HepG2 (cell line): ENCODE results near the gene CCDC116. TPM values are rescaled to one million over a fixed set of nuclear protein-coding genes. Genes with fewer than 3 reads are reported as not detected.

Source experiments
- ATAC-seq: fragments of 200-7000 bp; cut with Tn5 transposase; 3 replicates; pipeline ENCODE4 v1.9.1; 2020; ENCODE audit warnings: mild to moderate bottlenecking, moderate library complexity
- BruUV-seq: library from RNA; stranded (reverse); fragments of 400-500 nt; replicated peaks from 2 replicates; lab custom pipeline; 2021; lab: Mats Ljungman, UMichigan
- CTCF ChIA-PET: fragments of 300-600 bp; formaldehyde crosslinking; extraction: SDS; loops from one replicate; lab custom pipeline; 2021; ENCODE audit warnings: low total read pairs, inconsistent platforms, low intra/inter-chr PET ratio; lab: Yijun Ruan, JAX
- POLR2A ChIA-PET: fragments of 350-600 bp; sonication (Branson Sonifier 250); formaldehyde crosslinking; loops from one replicate; lab custom pipeline; 2020; ENCODE audit warnings: antibody characterized with exemption, inconsistent platforms; lab: Yijun Ruan, JAX
- DNase-seq: peaks from one replicate; pipeline ENCODE4 v3.0.0-alpha.2; 2015; ENCODE audit warnings: low spot score
- FAIRE-seq: peaks from 3 replicates; lab custom pipeline; 2011; peaks lifted over from hg19 to GRCh38; lab: Jason Lieb, UNC
- H2AFZ ChIP-seq: one replicate; pipeline ENCODE4 v1.6.1; 2011; ENCODE audit warnings: low read length, inconsistent platforms
- H3K27ac ChIP-seq: fragments of 300-600 bp; 3 replicates; pipeline ENCODE4 v1.8.0; 2011; ENCODE audit warnings: mixed run types, mild to moderate bottlenecking, mixed read lengths, low read length, inconsistent platforms; ENCODE audit not compliant: insufficient read depth; ENCODE audit errors: extremely low read length
- H3K27me3 ChIP-seq, 2 experiments: fragments of 200-600 bp in 1 of 2; 2 replicates in 1 of 2; 3 replicates in 1 of 2; pipeline versions ENCODE4 v1.6.0 to v1.8.0; 2011; ENCODE audit warnings: low read length in 2 of 2, mild to moderate bottlenecking in 2 of 2, moderate library complexity in 2 of 2, inconsistent platforms in 1 of 2; ENCODE audit not compliant: insufficient read depth in 2 of 2, control insufficient read depth in 1 of 2
- H3K36me3 ChIP-seq, 2 experiments: fragments of 200-600 bp in 1 of 2; replicated peaks in 1 of 2; 2 replicates in 1 of 2; 3 replicates in 1 of 2; pipeline versions ENCODE4 v1.5.1 to v1.8.0; 2011; ENCODE audit warnings: low read length in 2 of 2, inconsistent platforms in 1 of 2; ENCODE audit not compliant: insufficient read depth in 2 of 2, control insufficient read depth in 1 of 2
- H3K4me1 ChIP-seq: 2 replicates; pipeline ENCODE4 v1.5.1; 2012; ENCODE audit warnings: low read length, inconsistent platforms; ENCODE audit not compliant: insufficient read depth
- H3K4me2 ChIP-seq: 2 replicates; pipeline ENCODE4 v1.6.0; 2011; ENCODE audit warnings: low read depth, low read length, inconsistent platforms
- H3K4me3 ChIP-seq, 3 experiments: fragments of 200-600 bp in 1 of 3; sonication (generic), shearing (Covaris generic) in 1 of 3; replicated peaks in 1 of 3; 2 replicates each; pipeline ENCODE4 v1.5.1; 2011 to 2016; ENCODE audit warnings: low read length in 3 of 3, inconsistent platforms in 2 of 3, low read depth in 2 of 3, mild to moderate bottlenecking in 2 of 3, control low read depth in 1 of 3, mixed read lengths in 1 of 3; ENCODE audit not compliant: insufficient read depth in 1 of 3
- H3K79me2 ChIP-seq: one replicate; pipeline ENCODE4 v1.6.1; 2011; ENCODE audit warnings: low read length, inconsistent platforms; ENCODE audit not compliant: insufficient read depth
- H3K9ac ChIP-seq: 2 replicates; pipeline ENCODE4 v1.6.0; 2011; ENCODE audit warnings: mild to moderate bottlenecking, low read depth, low read length, inconsistent platforms; ENCODE audit not compliant: insufficient read depth
- H3K9me3 ChIP-seq: 2 replicates; pipeline ENCODE4 v1.5.1; 2012; ENCODE audit warnings: mild to moderate bottlenecking, low read length
- H4K20me1 ChIP-seq: 2 replicates; pipeline ENCODE4 v1.6.0; 2011; ENCODE audit warnings: inconsistent platforms, mild to moderate bottlenecking, low read length, moderate library complexity; ENCODE audit not compliant: insufficient read depth
- DR1 ChIP-seq: sonication (generic); formaldehyde crosslinking; IDR thresholded peaks from 2 replicates; pipeline ENCODE4 v1.8.0; 2021; ENCODE audit warnings: mild to moderate bottlenecking, missing genetic modification reagents, inconsistent platforms
- HOXA9 ChIP-seq: sonication (generic); formaldehyde crosslinking; IDR thresholded peaks from 2 replicates; pipeline ENCODE4 v1.8.1; 2022; ENCODE audit warnings: missing genetic modification reagents, mild to moderate bottlenecking, moderate library complexity, borderline replicate concordance
- MEIS1 ChIP-seq: sonication (generic); formaldehyde crosslinking; IDR thresholded peaks from 2 replicates; pipeline ENCODE4 v1.9.0; 2021; ENCODE audit warnings: mild to moderate bottlenecking, missing genetic modification reagents, moderate library complexity, borderline replicate concordance
- RBM22 ChIP-seq: fragments of 200-400 bp; formaldehyde crosslinking; optimal IDR thresholded peaks from 2 replicates; pipeline ENCODE3; 2017; ENCODE audit warnings: mild to moderate bottlenecking, low read length, moderate library complexity
- ZNF263 ChIP-seq: sonication (generic); formaldehyde crosslinking; IDR thresholded peaks from 2 replicates; pipeline ENCODE4 v1.4.0; 2020; ENCODE audit warnings: missing genetic modification reagents
- ZNF264 ChIP-seq: sonication (generic); formaldehyde crosslinking; IDR thresholded peaks from 2 replicates; pipeline ENCODE4 v1.4.0; 2020; ENCODE audit warnings: missing genetic modification reagents
- ZNF354B ChIP-seq: sonication (generic); formaldehyde crosslinking; IDR thresholded peaks from 2 replicates; pipeline ENCODE4 v1.8.0; 2022; ENCODE audit warnings: mild to moderate bottlenecking, missing genetic modification reagents
- ZNF430 ChIP-seq: sonication (generic); formaldehyde crosslinking; IDR thresholded peaks from 2 replicates; pipeline ENCODE4 v1.9.0; 2021; ENCODE audit warnings: mild to moderate bottlenecking, missing genetic modification reagents
- WGBS: methylation state at CpG from one replicate; pipeline ENCODE4 v1.1.6; 2017; ENCODE audit warnings: low lambda C conversion rate; 5-methylcytosine and 5-hydroxymethylcytosine counted together
- in situ Hi-C: cut with HindIII; loops from 2 replicates; pipeline ENCODE4 v1.10.0; 2017; ENCODE audit warnings: low pct_unique_long_range_greater_than_20kb; ENCODE audit not compliant: extremely low pct_ligation_motif_present
- intact Hi-C: fragments of 100-400 bp; cut with micrococcal nuclease; formaldehyde crosslinking; loops from one replicate; pipeline ENCODE4 v1.10.0; 2022; ENCODE audit not compliant: unreplicated experiment
- polyA plus RNA-seq, 8 experiments: library from polyadenylated mRNA; depleted of rRNA in 3 of 8; stranded (reverse) in 7 of 8; unstranded in 1 of 8; fragments of >200 nt; fragmentation: Illumina TruSeq in 4 of 8; extraction: Trizol in 4 of 8; gene quantifications; 2 replicates each; pipeline versions ENCODE4 v1.2.1 to v1.2.3, GENCODE V29; 2011 to 2016; ENCODE audit warnings: low read depth in 4 of 8, missing spikeins in 1 of 8, mixed read lengths in 1 of 8; ENCODE audit not compliant: insufficient read depth in 1 of 8
- total RNA-seq, 5 experiments: library from RNA; depleted of rRNA; stranded (reverse); fragments of >200 nt; fragmentation: Illumina TruSeq; extraction: Trizol; gene quantifications; 2 replicates each; pipeline ENCODE4 v1.2.3, GENCODE V29; 2016; ENCODE audit warnings: low read depth in 1 of 5
- TF ChIP-seq, protein P1 (sequence below): sonication (generic); formaldehyde crosslinking; IDR thresholded peaks from 2 replicates; pipeline ENCODE4 v1.4.0; 2020; ENCODE audit warnings: mild to moderate bottlenecking, missing genetic modification reagents
- TF ChIP-seq, protein P2 (sequence below): sonication (generic); formaldehyde crosslinking; IDR thresholded peaks from 2 replicates; pipeline ENCODE4; 2020; ENCODE audit warnings: missing genetic modification reagents, mild to moderate bottlenecking, borderline replicate concordance
- TF ChIP-seq, protein P3 (sequence below): sonication (generic); formaldehyde crosslinking; IDR thresholded peaks from 2 replicates; pipeline ENCODE4 v1.4.0; 2020; ENCODE audit warnings: mild to moderate bottlenecking, missing genetic modification reagents

Gene CCDC116
- total and polyA plus RNA-seq, 2 of the 13 experiments (the other 11 are each of a cell fraction or from before 2014, with no cell fraction given): 0.15 to 0.33 TPM

DNA sequence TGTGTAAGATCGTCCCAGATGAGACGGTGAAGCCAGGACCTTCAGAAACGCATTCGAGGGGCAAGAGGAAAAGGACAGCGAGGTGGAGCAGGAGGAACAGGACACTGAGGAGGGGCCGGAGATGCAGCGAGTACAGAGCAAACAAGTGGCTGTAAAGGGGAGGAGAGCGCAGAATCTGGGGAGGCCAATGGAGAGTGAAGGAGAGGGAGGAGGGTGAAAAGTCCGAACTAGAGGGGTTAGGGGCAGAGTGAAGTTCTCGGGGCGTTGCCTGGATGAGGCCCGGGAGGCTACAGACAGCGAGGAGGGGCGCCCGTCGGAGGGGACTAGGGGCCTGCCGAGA, 24.4 kb downstream of the CCDC116 start:
- H2AFZ ChIP-seq: no peak overlapping the region
- peaks cover 2 to 12% of the 10 kb centered on the region in 2 experiments; a peak in 3 of 5 replicates for H3K36me3 ChIP-seq
- no peaks in the 10 kb centered on the region for H3K27me3 ChIP-seq
- ATAC-seq (no peak), DNase-seq (no peak), FAIRE-seq (peak; percentile 40)
- H3K4me3 ChIP-seq: peak overlapping the region in 2 of 3 experiments; percentile 70 to 76; a peak in 4 of 6 replicates
- 31% methylated on average over 15 of the region's 17 CpGs for WGBS
- ChIA-PET CTCF (no interaction called here), POLR2A (interaction anchor here (1.3 kb wide), 1 partner anchor 16 kb away, joined by 4 read pairs; no protein-coding TSS in a partner anchor)
- intact Hi-C loops (no loop called here), in situ Hi-C loops (no loop called here)
- no peaks in the 10 kb centered on the region for H3K79me2 ChIP-seq
- H3K9ac ChIP-seq: peak overlapping the region; percentile 56
- H3K9me3 ChIP-seq: no peaks in the 10 kb centered on the region
- BruUV-seq: no TSS peak
- peak overlapping the region; percentile 64 for H3K27ac ChIP-seq
- no peaks in the 10 kb centered on the region for H4K20me1 ChIP-seq
- H3K4me1 ChIP-seq: peaks cover 30% of the 10 kb centered on the region
- H3K4me2 ChIP-seq: peak overlapping the region; percentile 87
- TF ChIP-seq DR1 (CRISPR knock-in tag) (no peak), RBM22 (peak; percentile 57), ZNF264 (no peak), HOXA9 (CRISPR knock-in tag) (0 out of 2 replicates have a peak, but pooled peaks have one; percentile 21), MEIS1 (CRISPR knock-in tag) (peak; percentile 15; the same call in 1 of the 2 replicates), ZNF354B (CRISPR knock-in tag) (no peak), ZNF430 (CRISPR knock-in tag) (0 out of 2 replicates have a peak, but pooled peaks have one; percentile 2), ZNF263 (peak; percentile 67)
- TF ChIP-seq, protein P1, sequence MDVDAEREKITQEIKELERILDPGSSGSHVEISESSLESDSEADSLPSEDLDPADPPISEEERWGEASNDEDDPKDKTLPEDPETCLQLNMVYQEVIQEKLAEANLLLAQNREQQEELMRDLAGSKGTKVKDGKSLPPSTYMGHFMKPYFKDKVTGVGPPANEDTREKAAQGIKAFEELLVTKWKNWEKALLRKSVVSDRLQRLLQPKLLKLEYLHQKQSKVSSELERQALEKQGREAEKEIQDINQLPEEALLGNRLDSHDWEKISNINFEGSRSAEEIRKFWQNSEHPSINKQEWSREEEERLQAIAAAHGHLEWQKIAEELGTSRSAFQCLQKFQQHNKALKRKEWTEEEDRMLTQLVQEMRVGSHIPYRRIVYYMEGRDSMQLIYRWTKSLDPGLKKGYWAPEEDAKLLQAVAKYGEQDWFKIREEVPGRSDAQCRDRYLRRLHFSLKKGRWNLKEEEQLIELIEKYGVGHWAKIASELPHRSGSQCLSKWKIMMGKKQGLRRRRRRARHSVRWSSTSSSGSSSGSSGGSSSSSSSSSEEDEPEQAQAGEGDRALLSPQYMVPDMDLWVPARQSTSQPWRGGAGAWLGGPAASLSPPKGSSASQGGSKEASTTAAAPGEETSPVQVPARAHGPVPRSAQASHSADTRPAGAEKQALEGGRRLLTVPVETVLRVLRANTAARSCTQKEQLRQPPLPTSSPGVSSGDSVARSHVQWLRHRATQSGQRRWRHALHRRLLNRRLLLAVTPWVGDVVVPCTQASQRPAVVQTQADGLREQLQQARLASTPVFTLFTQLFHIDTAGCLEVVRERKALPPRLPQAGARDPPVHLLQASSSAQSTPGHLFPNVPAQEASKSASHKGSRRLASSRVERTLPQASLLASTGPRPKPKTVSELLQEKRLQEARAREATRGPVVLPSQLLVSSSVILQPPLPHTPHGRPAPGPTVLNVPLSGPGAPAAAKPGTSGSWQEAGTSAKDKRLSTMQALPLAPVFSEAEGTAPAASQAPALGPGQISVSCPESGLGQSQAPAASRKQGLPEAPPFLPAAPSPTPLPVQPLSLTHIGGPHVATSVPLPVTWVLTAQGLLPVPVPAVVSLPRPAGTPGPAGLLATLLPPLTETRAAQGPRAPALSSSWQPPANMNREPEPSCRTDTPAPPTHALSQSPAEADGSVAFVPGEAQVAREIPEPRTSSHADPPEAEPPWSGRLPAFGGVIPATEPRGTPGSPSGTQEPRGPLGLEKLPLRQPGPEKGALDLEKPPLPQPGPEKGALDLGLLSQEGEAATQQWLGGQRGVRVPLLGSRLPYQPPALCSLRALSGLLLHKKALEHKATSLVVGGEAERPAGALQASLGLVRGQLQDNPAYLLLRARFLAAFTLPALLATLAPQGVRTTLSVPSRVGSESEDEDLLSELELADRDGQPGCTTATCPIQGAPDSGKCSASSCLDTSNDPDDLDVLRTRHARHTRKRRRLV: 0 out of 2 replicates have a peak, but pooled peaks have one; percentile 15
- TF ChIP-seq, protein P2, sequence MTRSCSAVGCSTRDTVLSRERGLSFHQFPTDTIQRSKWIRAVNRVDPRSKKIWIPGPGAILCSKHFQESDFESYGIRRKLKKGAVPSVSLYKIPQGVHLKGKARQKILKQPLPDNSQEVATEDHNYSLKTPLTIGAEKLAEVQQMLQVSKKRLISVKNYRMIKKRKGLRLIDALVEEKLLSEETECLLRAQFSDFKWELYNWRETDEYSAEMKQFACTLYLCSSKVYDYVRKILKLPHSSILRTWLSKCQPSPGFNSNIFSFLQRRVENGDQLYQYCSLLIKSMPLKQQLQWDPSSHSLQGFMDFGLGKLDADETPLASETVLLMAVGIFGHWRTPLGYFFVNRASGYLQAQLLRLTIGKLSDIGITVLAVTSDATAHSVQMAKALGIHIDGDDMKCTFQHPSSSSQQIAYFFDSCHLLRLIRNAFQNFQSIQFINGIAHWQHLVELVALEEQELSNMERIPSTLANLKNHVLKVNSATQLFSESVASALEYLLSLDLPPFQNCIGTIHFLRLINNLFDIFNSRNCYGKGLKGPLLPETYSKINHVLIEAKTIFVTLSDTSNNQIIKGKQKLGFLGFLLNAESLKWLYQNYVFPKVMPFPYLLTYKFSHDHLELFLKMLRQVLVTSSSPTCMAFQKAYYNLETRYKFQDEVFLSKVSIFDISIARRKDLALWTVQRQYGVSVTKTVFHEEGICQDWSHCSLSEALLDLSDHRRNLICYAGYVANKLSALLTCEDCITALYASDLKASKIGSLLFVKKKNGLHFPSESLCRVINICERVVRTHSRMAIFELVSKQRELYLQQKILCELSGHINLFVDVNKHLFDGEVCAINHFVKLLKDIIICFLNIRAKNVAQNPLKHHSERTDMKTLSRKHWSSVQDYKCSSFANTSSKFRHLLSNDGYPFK: no peak
- TF ChIP-seq, protein P3, sequence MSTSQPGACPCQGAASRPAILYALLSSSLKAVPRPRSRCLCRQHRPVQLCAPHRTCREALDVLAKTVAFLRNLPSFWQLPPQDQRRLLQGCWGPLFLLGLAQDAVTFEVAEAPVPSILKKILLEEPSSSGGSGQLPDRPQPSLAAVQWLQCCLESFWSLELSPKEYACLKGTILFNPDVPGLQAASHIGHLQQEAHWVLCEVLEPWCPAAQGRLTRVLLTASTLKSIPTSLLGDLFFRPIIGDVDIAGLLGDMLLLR (CRISPR knock-in tag): 0 out of 2 replicates have a peak, but pooled peaks have one; percentile 10
